ENCODE measurements around the gene PPP2R5A. TPM values are rescaled to one million over a fixed set of nuclear protein-coding genes. Genes with fewer than 3 reads are reported as not detected.

The PPP2R5A gene
- polyA plus RNA-seq, 1 experiment = 31.5 TPM

- H3K27ac ChIP-seq (ENCODE audit: low read depth, low read length) = no peak overlapping the region
- H3K4me3 ChIP-seq (ENCODE audit: low read depth, low read length) = no peak overlapping the region
- ChIA-PET CTCF (interaction anchor here (0.5 to 1.2 kb wide), 3 partner anchors 23 to 226 kb away, joined by 3 to 6 read pairs (median 3); partner anchors contain the start of gene DTL), POLR2A (no interaction called here)
- H3K9me3 ChIP-seq (ENCODE audit: control insufficient read depth, insufficient read depth, low read length) = no peaks in the 10 kb centered on the region
- no peak for DNase-seq (ENCODE audit: low read depth, low spot score)
- peaks cover 5% of the 10 kb centered on the region for H3K27me3 ChIP-seq (ENCODE audit: control insufficient read depth, insufficient read depth, low read length)
- TF ChIP-seq CTCF (IDR thresholded peaks at IDR 0.05; ENCODE audit: low read depth, low read length) = no peak
Observed at GRCh38 chr1:212261361-212261929, 23.8 kb upstream of the PPP2R5A start.

- ChIA-PET CTCF (interaction anchor here (1.3 to 1.5 kb wide), 2 partner anchors 196 to 232 kb away, joined by 5 read pairs; partner anchors contain the start of genes DTL and INTS7), POLR2A (no interaction called here)
- no peak for TF ChIP-seq CTCF (IDR thresholded peaks at IDR 0.05; ENCODE audit: low read depth, low read length)
- Histone ChIP-seq H3K27ac (ENCODE audit: low read depth, low read length) (no peak overlapping the region), H3K27me3 (ENCODE audit: control insufficient read depth, insufficient read depth, low read length) (peaks cover 9% of the 10 kb centered on the region), H3K4me3 (ENCODE audit: low read depth, low read length) (no peak overlapping the region), H3K9me3 (ENCODE audit: control insufficient read depth, insufficient read depth, low read length) (no peaks in the 10 kb centered on the region)
- DNase-seq (ENCODE audit: low read depth, low spot score) = no peak
Observed at GRCh38 chr1:212267017-212267416, 18.2 kb upstream of the PPP2R5A start.

- H3K4me3 ChIP-seq (ENCODE audit: low read depth, low read length) = no peak overlapping the region
- ChIA-PET CTCF (interaction anchor here (1.3 to 1.5 kb wide), 2 partner anchors 197 to 232 kb away, joined by 5 read pairs; partner anchors contain the start of genes DTL and INTS7), POLR2A (no interaction called here)
- no peak for DNase-seq (ENCODE audit: low read depth, low spot score)
- H3K9me3 ChIP-seq (ENCODE audit: control insufficient read depth, insufficient read depth, low read length) = no peaks in the 10 kb centered on the region
- no peak for TF ChIP-seq CTCF (IDR thresholded peaks at IDR 0.05; ENCODE audit: low read depth, low read length)
- H3K27ac ChIP-seq (ENCODE audit: low read depth, low read length) = no peak overlapping the region
- H3K27me3 ChIP-seq (ENCODE audit: control insufficient read depth, insufficient read depth, low read length) = peaks cover 9% of the 10 kb centered on the region
Observed at GRCh38 chr1:212267460-212267859, 17.8 kb upstream of the PPP2R5A start.

GRCh38 chr1:212269306-212269705, 15.9 kb upstream of the PPP2R5A start:
- H3K27me3 ChIP-seq (ENCODE audit: control insufficient read depth, insufficient read depth, low read length) = peaks cover 9% of the 10 kb centered on the region
- POLR2A ChIA-PET = no interaction called here
- no peak overlapping the region for H3K4me3 ChIP-seq (ENCODE audit: low read depth, low read length)
- peak; percentile 15; the same call in 1 of the 2 replicates for TF ChIP-seq CTCF (IDR thresholded peaks at IDR 0.05; ENCODE audit: low read depth, low read length)
- H3K27ac ChIP-seq (ENCODE audit: low read depth, low read length) = no peak overlapping the region
- no peaks in the 10 kb centered on the region for H3K9me3 ChIP-seq (ENCODE audit: control insufficient read depth, insufficient read depth, low read length)
- no peak for DNase-seq (ENCODE audit: low read depth, low spot score)
- CTCF ChIA-PET = interaction anchor here (0.7 to 1.9 kb wide), 5 partner anchors 9 to 234 kb away, joined by 3 to 8 read pairs (median 4); partner anchors contain the start of genes DTL and INTS7

- Histone ChIP-seq H3K4me3 (ENCODE audit: low read depth, low read length) (no peak overlapping the region), H3K27ac (ENCODE audit: low read depth, low read length) (no peak overlapping the region), H3K27me3 (ENCODE audit: control insufficient read depth, insufficient read depth, low read length) (peaks cover 9% of the 10 kb centered on the region), H3K9me3 (ENCODE audit: control insufficient read depth, insufficient read depth, low read length) (no peaks in the 10 kb centered on the region)
- no peak for DNase-seq (ENCODE audit: low read depth, low spot score)
- POLR2A ChIA-PET = no interaction called here
- no peak for TF ChIP-seq CTCF (IDR thresholded peaks at IDR 0.05; ENCODE audit: low read depth, low read length)
- CTCF ChIA-PET = interaction anchor here (1.0 to 2.7 kb wide), 3 partner anchors 185 to 235 kb away, joined by 3 to 8 read pairs (median 6); partner anchors contain the start of genes DTL and INTS7
Observed at GRCh38 chr1:212270564-212270963, 14.6 kb upstream of the PPP2R5A start.

Data from AG04450 (cell line).